ENCODE measurements around the gene SIAH2.

Gene SIAH2

GRCh38 chr3:150786791-150787190 lies 23.8 kb upstream of the SIAH2 start:
- H3K27me3 ChIP-seq (ENCODE audit: insufficient read depth, poor library complexity, severe bottlenecking): no peaks in the 10 kb centered on the region
- H3K27ac ChIP-seq (replicated peaks): no peak overlapping the region
- no peak overlapping the region for H3K4me3 ChIP-seq (replicated peaks; ENCODE audit: insufficient read depth, low read length)
- DNase-seq (ENCODE audit: low read depth in 1 of 2, low spot score in 1 of 2): no peak
- TF ChIP-seq SPI1 (IDR thresholded peaks at IDR 0.05; ENCODE audit: borderline replicate concordance, low read depth) (no peak), REST (IDR thresholded peaks at IDR 0.05; ENCODE audit: insufficient replicate concordance, low read depth) (no peak), GABPA (IDR thresholded peaks at IDR 0.05; ENCODE audit: low read depth) (no peak), CTCF (IDR thresholded peaks at IDR 0.05; ENCODE audit: insufficient read depth, low read length) (no peak), POLR2AphosphoS5 (IDR thresholded peaks at IDR 0.05; ENCODE audit: low read depth) (no peak)

- DNase-seq (ENCODE audit: low read depth in 1 of 2, low spot score in 1 of 2): no peak
- Histone ChIP-seq H3K27ac (replicated peaks) (no peak overlapping the region), H3K4me3 (replicated peaks; ENCODE audit: insufficient read depth, low read length) (no peak overlapping the region), H3K27me3 (ENCODE audit: insufficient read depth, poor library complexity, severe bottlenecking) (no peaks in the 10 kb centered on the region)
- TF ChIP-seq POLR2AphosphoS5 (IDR thresholded peaks at IDR 0.05; ENCODE audit: low read depth) (no peak), SPI1 (IDR thresholded peaks at IDR 0.05; ENCODE audit: borderline replicate concordance, low read depth) (no peak), GABPA (IDR thresholded peaks at IDR 0.05; ENCODE audit: low read depth) (no peak), REST (IDR thresholded peaks at IDR 0.05; ENCODE audit: insufficient replicate concordance, low read depth) (no peak), CTCF (IDR thresholded peaks at IDR 0.05; ENCODE audit: insufficient read depth, low read length) (no peak)
Observed at GRCh38 chr3:150784747-150785125, 21.8 kb upstream of the SIAH2 start.

- Histone ChIP-seq H3K4me3 (replicated peaks; ENCODE audit: insufficient read depth, low read length) (no peak overlapping the region), H3K27me3 (ENCODE audit: insufficient read depth, poor library complexity, severe bottlenecking) (no peaks in the 10 kb centered on the region), H3K27ac (replicated peaks) (no peak overlapping the region)
- TF ChIP-seq POLR2AphosphoS5 (IDR thresholded peaks at IDR 0.05; ENCODE audit: low read depth): no peak
- no peak for TF ChIP-seq CTCF (IDR thresholded peaks at IDR 0.05; ENCODE audit: insufficient read depth, low read length)
- TF ChIP-seq SPI1 (IDR thresholded peaks at IDR 0.05; ENCODE audit: borderline replicate concordance, low read depth): no peak
- TF ChIP-seq REST (IDR thresholded peaks at IDR 0.05; ENCODE audit: insufficient replicate concordance, low read depth): no peak
- TF ChIP-seq GABPA (IDR thresholded peaks at IDR 0.05; ENCODE audit: low read depth): no peak
- DNase-seq (ENCODE audit: low read depth in 1 of 2, low spot score in 1 of 2): no peak
Observed at GRCh38 chr3:150783920-150784746, 21.2 kb upstream of the SIAH2 start.
